Epithelial cell of proximal tubule (primary cell): ENCODE results near the gene GPR15LG. TPM values are rescaled to one million over a fixed set of nuclear protein-coding genes. Genes with fewer than 3 reads are reported as not detected.

Experiments
- DNase-seq: peaks from one replicate; pipeline ENCODE4 v3.0.0-alpha.2; 2011; ENCODE audit warnings: low read depth
- H3K4me3 ChIP-seq: 2 replicates; pipeline ENCODE4 v1.5.1; 2011; ENCODE audit warnings: low read depth, mild to moderate bottlenecking, low read length
- CTCF ChIP-seq: conservative IDR thresholded peaks from 2 replicates; pipeline ENCODE4 v1.5.1; 2012; ENCODE audit warnings: low read depth, mild to moderate bottlenecking, low read length
- total RNA-seq: library from RNA; depleted of rRNA; stranded (reverse); fragments of >200 nt; gene quantifications from 2 replicates; pipeline ENCODE4 v1.2.3, GENCODE V29; 2015

Gene GPR15LG
- total RNA-seq, 1 donor from 2014 or later, result not detected

GRCh38 chr10:84214612-84215235 lies 41.1 kb downstream of the GPR15LG start:
- no peak for DNase-seq
- no peak overlapping the region for H3K4me3 ChIP-seq
- peak; percentile 77 for TF ChIP-seq CTCF

GRCh38 chr10:84216834-84217233 lies 43.2 kb downstream of the GPR15LG start:
- H3K4me3 ChIP-seq, result no peak overlapping the region
- no peak for DNase-seq
- no peak for TF ChIP-seq CTCF

- DNase-seq, result no peak
- no peak for TF ChIP-seq CTCF
Observed at GRCh38 chr10:84217746-84218145, 44.1 kb downstream of the GPR15LG start.

GRCh38 chr10:84221916-84222315 lies 48.3 kb downstream of the GPR15LG start:
- no peak for TF ChIP-seq CTCF
- no peak overlapping the region for H3K4me3 ChIP-seq
- no peak for DNase-seq

More at GRCh38 chr10:84217746-84218145, 44.1 kb downstream of the GPR15LG start:
- no peak overlapping the region for H3K4me3 ChIP-seq

- no peak for TF ChIP-seq CTCF
- no peak for DNase-seq
- H3K4me3 ChIP-seq, result no peak overlapping the region
Observed at GRCh38 chr10:84224411-84225028, 50.9 kb downstream of the GPR15LG start.

- no peak for TF ChIP-seq CTCF
- no peak within 1 kb of the TSS for H3K4me3 ChIP-seq
- DNase-seq, result no peak
Observed at GRCh38 chr10:84225427-84226173, 52.0 kb downstream of the GPR15LG start, which contains the start of gene LRIT2. Gene LRIT2 (minus strand): TSS chr10:84225544. CDS start chr10:84225520, 24 bp downstream.
